Loucy (cell line): ENCODE data around the gene AAR2.

Source experiments
- CTCF ChIP-seq: fragments of 200-600 bp; sonication (generic); conservative IDR thresholded peaks from 2 replicates; pipeline ENCODE4 v1.5.1; 2014; ENCODE audit warnings: mild to moderate bottlenecking, antibody characterized with exemption, low read length
- EZH2phosphoT487 ChIP-seq: fragments of 200-600 bp; IDR thresholded peaks from 2 replicates; pipeline ENCODE4 v1.6.1; 2018; ENCODE audit warnings: antibody characterized with exemption, mild to moderate bottlenecking, moderate library complexity, borderline replicate concordance

GRCh38 chr20:36240076-36240475 lies 3.8 kb downstream of the AAR2 start:
- no peak for TF ChIP-seq CTCF
- no peak for TF ChIP-seq EZH2phosphoT487
